ENCODE measurements around the gene RNPEP. TPM values are rescaled to one million over a fixed set of nuclear protein-coding genes. Genes with fewer than 3 reads are reported as not detected.
A peak's percentile ranks its signal among the peaks of the same experiment; 100 is the strongest.
"Not testable (repeated sequence)": the region's sequence is repeated elsewhere in the genome, so short reads cannot be mapped to it uniquely, and the experiment has no call there.

RNPEP gene, protein sequence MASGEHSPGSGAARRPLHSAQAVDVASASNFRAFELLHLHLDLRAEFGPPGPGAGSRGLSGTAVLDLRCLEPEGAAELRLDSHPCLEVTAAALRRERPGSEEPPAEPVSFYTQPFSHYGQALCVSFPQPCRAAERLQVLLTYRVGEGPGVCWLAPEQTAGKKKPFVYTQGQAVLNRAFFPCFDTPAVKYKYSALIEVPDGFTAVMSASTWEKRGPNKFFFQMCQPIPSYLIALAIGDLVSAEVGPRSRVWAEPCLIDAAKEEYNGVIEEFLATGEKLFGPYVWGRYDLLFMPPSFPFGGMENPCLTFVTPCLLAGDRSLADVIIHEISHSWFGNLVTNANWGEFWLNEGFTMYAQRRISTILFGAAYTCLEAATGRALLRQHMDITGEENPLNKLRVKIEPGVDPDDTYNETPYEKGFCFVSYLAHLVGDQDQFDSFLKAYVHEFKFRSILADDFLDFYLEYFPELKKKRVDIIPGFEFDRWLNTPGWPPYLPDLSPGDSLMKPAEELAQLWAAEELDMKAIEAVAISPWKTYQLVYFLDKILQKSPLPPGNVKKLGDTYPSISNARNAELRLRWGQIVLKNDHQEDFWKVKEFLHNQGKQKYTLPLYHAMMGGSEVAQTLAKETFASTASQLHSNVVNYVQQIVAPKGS
- total RNA-seq: 36.3 TPM

DNA sequence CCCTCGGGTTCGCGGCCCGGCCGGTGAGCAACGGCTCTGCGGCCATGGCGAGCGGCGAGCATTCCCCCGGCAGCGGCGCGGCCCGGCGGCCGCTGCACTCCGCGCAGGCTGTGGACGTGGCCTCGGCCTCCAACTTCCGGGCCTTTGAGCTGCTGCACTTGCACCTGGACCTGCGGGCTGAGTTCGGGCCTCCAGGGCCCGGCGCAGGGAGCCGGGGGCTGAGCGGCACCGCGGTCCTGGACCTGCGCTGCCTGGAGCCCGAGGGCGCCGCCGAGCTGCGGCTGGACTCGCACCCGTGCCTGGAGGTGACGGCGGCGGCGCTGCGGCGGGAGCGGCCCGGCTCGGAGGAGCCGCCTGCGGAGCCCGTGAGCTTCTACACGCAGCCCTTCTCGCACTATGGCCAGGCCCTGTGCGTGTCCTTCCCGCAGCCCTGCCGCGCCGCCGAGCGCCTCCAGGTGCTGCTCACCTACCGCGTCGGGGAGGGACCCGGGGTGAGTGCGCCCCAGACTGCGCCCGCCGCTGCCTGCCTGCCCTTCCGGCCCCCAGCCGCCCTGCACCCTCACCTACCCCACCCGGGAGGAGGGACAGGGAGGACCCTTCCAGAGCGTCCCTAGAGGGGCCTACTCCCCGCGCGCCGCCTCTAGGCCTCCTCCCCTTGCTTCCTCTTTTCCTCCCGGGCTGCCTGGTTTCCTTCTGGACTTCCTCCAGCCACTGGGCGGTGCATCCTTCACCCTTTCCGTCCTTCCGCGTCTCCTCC, at the start of gene RNPEP:
TSS of gene RNPEP (plus strand) at position 26 of the 757 bp plus-strand sequence. CDS start at position 45, 19 bp downstream.
- peak; percentile 92 for ATAC-seq
- peak; percentile 73 for DNase-seq (ENCODE audit: low spot score)

DNA sequence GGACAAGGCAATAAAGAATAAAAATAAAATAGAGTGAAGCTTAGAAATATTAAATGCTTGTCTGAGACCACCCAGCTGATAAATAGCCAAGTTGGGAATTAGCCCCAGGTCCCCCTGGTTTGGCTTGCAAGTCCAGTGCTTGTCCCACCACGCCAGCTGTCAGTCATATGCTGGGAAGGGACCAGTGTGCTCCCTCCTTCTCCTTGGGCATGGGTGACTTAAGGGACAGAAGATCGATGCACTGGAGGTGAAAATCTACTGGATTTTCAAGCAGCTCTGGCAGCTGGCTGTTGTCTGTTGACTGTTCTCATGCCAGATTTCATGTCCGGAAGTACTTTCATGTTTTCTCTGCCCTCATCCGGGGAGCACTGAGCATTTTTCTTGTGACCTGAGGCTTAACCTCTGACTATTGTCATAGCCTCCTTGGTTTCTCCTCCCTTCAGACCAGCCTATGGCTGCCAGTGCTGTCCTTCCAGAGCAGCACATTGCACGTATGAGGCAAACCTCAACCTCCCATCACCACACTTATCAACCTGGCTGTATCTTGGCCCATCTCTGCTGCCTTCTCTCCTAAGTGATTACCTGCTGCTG, 48.5 kb upstream of the RNPEP start:
- DNase-seq (ENCODE audit: low spot score) (no peak), ATAC-seq (no peak)

DNA sequence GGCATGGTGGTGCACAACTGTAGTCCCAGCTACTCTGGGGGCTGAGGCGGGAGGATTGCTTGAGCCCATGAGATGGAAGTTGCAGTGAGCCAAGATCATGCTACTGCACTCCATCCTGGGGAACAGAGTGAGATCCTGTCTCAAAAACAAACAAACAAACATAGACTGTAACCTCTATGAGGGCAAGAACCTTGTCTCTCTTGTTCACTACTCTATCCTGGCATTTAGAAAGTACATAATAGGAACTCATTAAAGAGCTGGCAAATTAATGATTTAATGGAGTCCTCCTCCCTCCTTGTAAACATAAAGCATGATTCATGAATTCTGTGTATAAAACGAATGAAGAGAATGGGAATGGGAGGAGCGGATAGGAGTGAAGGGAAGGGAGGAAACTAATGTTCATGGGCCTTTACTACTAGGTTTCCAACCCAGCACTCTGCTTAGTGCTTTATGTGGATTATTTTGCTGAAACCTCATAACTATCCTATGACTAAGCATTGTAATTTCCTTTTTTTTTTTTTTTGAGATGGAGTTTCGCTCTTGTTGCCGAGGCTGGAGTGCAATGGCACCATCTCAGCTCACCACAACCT, 44.7 kb upstream of the RNPEP start:
- DNase-seq (ENCODE audit: low spot score) (no peak), ATAC-seq (no peak)

DNA sequence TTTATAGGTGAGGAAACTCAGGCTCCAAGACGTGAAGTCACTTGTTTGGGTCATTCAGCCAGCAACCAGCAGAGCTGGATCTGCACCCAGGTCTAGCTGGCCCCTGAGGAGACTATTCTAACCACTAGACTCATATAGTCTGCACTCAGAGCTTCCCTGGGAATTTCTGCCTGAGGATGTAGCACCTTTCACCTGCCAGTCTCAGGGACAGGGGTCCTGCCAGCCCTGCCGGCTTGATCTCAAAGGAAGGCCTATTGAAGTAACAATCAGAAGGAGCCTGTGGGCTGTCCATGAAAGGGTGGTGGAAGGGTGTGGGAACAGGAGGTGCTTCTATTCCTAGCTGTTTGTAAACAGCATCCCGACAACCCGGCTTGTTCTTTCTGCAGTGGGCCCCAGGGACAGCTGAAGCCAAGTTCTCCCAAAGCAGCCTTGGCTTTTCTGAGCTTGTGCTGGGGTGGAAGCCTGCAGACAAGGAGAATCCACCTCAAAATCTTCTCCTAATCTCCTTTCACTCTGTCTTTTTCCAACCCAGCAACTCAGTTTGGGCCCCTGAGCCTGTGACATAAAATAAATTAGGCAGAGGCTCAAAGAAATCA, 43.9 kb upstream of the RNPEP start:
- ATAC-seq (no peak), DNase-seq (ENCODE audit: low spot score) (no peak)

DNA sequence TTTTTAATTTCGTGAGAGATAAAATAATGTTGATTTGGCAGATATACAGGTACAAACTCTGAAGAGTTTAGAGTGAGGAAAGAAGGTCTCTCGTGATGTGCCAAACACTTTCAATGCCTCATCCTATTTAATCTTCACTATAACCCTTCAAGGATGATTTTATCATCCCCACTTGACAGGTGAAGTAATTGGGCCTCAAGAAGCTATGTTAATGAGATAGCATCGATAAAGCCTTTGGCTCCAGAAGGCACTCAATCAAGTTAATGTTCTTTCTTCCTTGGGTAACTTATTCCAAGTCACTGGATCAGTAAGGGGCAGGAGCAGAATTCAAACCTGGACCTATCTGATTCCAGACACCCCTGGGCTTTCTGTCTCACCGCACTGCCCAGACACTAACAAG, 43.3 kb upstream of the RNPEP start:
- ATAC-seq (no peak), DNase-seq (ENCODE audit: low spot score) (no peak)

DNA sequence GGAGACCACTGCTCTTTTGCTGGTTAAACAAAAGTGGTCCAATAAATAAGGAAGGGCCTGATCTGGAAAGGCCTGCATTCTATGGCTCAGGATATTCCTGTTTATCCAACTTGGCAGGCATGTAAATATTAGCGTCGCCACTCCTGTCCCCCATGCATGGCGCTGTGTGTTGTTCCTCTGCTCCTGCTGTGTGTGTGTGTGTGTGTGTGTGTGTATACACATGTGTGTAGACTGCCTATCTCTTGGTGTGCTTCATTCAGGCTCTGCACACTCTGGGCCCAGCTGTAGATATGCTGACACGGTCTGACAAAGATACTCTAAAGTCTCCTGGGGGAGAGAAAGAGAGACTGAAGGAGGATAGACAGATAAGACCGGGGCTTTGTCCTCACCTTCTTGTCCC, 42.9 kb upstream of the RNPEP start:
- ATAC-seq: no peak
- no peak for DNase-seq (ENCODE audit: low spot score)

DNA sequence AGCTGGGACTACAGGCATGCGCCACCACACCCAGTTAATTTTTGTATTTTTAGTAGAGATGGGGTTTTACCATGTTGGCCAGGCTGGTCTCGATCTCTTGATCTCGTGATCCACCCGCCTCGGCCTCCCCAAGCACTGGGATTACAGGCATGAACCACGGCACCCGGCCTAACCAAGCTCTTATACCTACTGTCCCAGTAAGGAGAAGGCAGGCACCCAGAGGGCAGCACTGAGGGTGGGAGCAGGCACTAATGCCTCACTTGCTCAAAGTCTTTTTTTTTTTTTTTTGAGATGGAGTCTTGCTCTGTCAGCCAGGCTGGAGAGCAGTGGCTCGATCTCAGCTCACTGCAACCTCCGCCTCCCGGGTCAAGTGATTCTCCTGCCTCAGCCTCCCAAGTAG, 42.1 kb upstream of the RNPEP start:
- not testable (repeated sequence) for DNase-seq (ENCODE audit: low spot score); ATAC-seq

DNA sequence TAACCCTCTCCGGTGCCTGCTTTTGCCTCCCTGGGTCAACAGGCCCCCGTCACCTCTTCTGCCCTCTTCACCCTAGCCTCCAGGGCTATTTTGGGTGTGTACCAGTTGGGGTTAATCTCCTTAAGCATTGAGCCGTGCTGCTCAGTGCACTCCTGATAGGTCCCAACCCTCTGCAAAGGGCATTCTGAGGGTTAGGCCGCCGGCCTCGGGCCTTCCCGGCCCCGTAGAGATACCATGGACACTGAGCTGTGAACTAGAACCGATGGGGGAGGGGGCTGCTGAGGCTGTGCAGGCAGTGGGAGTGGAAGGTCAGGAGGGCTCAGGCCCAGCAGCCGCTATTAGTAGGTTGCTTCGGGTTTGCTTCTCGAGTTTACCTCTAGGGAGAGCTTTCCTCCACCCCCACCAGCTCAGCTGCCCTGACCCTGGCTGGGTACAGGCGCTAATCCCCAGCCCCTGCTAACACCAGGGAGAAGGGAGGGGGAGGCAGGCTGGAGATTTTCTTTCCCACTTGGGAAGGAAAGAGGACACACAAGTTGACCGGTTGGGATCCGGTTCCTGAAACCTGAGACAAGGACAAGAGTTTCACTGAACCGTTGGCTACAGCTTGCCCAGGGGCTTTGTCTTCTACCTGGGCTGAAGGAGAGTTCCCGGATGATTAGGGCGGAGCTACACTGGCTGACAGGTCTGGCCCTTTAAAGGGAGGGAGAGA, 40.9 kb upstream of the RNPEP start:
- ATAC-seq: no peak
- no peak for DNase-seq (ENCODE audit: low spot score)

DNA sequence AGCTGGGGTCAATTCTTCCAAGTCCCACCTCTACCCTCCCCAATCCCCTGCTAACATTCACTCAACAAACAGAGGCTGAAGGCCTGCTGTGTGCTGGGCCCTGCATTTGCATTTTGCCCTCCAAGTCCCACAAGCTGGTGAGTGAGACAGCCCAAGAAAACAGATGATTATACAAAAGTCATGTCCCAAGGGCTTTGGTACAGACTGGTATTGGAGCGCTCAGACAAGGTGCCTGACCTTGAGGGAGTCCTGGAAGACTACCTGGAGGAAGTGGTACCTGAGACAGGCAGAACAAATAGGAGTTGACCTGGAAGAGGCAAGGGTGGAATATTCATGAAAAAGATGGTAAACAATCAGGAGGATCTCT, 40.3 kb upstream of the RNPEP start:
- no peak for ATAC-seq
- no peak for DNase-seq (ENCODE audit: low spot score)

DNA sequence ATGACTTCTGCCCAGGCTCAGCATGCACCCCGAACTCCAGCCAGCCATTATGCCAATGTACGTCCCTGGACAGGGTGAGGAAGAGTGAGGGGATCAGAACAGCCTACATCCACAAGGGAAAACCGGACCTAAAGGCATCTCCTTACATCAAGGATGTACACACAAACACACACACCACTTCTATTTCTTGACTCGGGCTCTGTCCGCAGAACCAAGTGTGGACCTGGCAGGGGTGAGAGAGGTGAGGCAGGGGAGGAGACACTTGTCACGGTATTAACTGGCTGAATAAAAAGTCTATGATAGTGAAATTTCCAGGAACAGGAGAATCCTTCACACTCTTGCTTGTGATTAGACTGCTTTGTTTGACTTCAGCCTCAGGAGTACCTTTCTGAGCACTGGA, 38.4 kb upstream of the RNPEP start:
- DNase-seq (ENCODE audit: low spot score) (no peak), ATAC-seq (no peak)

DNA sequence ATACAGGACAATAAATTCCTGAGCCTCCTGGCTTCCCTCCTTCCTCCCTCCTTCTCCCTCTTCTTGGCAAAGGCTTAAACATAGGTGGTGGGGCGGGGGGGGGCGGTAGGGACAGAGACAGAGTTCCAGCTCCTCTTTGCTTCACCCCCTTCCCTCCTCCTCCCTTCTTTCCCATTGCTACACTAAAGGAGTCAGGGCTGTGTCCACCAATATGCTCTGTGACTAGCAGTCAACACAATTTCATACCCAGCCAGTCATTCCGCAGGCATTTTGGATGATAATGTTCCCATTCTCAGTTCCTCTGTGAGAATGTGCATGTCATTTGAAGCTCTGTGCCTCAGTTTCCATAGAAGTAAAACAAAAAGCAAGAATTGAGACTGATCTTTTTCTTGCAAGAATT, 37.8 kb upstream of the RNPEP start:
- ATAC-seq: no peak
- no peak for DNase-seq (ENCODE audit: low spot score)

DNA sequence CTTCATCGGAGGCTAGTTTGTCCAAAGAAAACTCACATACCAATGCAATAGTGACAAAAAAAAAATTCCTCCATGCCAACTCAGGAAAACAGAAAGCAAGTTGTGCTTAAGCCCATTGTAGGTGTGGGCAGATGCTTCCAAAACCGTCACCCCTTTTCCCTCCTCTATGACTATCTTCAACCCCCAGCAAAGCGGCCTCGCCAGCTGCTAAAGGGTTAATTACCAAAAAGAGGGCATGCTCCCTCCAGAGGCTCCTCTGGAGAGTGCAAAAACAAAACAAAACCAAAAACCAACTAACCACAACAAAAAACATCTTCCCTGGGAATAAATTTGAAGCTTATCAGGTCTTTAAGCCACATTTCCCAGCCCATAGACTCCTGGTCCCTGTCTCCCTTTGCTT, 37.3 kb upstream of the RNPEP start:
- no peak for DNase-seq (ENCODE audit: low spot score)
- ATAC-seq: no peak

DNA sequence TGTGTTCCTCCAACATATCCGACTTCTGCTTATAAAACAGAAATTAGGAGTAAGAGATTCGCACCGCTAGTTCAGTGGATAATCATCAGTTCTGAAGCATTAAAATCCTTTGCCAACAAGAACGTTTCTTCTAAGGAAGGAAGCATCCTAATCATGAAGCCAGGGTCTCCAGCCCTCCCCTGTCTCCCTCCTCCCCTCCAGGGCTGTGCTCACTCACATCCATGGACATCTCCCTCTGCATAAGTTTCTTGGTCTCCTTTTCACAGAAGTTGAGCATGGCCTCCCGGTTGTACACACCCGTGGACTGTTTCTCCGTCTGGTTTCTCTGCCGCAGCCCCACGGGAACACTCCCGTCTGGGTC, 36.6 kb upstream of the RNPEP start:
- ATAC-seq (no peak), DNase-seq (ENCODE audit: low spot score) (no peak)

DNA sequence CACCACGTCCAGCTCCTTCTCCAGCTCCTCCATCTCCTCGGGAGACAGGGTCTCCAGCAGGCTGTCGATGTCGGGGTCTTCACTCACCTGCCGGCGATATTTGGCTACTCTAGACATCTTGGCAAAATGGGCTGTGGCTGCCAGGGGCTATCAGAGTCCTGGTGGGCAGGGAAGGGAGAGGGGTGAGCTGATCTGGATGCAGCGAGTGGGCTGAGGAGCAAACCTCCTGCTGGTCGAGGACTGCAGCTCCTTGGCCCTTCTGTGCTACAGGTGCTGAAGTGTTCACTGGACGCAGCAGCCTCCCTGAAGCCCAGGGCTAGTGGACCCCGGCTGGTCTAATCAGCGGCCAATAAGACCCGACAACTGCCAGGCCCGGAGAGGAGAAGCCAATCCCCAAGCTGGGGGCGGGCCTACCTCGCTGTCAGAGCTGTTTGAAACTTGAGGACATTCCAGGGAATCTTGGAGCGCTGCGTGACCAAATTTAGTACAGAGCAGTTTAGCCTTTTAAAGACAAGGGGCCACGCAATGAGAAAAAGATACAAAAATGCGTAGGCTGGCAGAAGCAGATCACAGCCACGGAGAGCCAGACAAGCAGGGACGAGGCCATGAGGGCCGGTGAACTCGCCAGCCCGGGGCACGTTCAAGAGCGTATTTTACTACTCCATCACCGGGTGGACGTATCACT, 36.1 kb upstream of the RNPEP start, which contains the start of gene LMOD1:
TSS of gene LMOD1 (minus strand) at position 325 of the 685 bp plus-strand sequence. CDS start at position 117, 208 bp downstream.
- ATAC-seq (peak; percentile 80), DNase-seq (ENCODE audit: low spot score) (peak; percentile 52)

DNA sequence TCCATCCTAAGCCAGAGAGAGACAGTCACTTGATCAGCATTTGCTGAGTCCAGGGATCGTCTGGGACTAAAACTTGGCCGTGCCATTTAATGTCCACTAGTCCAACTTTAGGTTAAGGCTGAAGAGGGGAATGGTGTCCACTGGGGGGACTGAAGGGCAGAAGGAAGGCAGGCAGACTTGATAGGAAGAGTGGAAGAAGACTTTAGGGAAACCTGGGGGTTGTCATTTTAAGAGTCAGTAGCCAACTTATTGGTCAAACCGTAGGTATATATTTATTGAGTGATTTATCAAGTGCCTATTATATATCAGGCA, 34.8 kb upstream of the RNPEP start:
- DNase-seq (ENCODE audit: low spot score) (no peak), ATAC-seq (no peak)

DNA sequence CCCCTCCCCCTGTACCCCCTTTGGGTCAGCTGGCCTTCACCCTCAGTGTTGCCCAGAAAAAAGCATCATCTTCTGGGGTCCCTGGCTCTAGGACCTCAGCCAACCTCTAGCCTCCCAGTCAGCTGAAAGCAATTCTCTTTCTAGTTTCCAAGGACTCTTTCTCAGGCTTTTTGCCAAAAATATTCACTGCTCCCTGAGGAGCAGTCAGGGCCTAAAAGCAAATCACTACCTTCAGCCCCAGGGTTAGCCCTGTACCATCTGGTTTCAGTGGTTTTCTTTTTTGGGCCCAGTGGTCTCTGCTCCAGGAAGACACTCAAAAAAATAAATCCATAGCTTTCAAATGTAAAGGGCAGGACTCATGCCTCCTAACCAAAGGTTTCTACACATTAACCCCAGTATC, 33.0 kb upstream of the RNPEP start:
- DNase-seq (ENCODE audit: low spot score) (no peak), ATAC-seq (no peak)

DNA sequence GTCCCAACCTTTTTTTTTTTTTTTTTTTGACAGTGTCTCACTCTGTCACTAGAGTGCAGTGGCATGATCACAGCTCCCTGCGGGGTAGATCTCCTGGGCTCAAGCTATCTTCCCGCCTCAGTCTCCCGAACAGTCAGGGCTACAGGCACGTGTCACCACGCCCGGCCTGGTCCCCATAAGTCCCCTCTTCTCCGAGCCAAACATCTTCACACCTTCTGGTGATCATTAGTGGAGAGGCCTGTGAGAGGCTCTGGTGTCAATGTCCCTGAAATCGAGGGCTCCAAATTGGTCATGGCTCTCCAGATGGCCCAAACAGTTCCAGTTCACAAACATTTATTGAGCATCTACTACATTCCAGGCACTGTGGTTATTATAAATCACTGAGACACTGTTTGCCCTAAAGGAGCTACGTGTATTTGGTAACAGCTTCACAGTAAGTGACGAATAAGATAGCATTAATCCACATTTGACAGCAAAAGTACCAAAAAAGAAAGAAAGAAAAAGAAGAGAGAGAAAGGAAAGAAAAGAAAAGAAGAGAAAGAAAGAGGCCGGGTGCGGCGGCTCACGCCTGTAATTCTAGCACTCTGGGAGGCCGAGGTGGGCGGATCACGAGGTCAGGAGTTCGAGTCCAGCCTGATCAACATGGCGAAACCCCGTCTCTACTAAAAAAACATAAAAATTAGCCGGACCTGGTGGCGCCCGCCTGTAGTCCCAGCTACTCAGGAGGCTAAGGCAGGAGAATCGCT, 28.0 kb upstream of the RNPEP start:
- DNase-seq (ENCODE audit: low spot score): no peak
- no peak for ATAC-seq

DNA sequence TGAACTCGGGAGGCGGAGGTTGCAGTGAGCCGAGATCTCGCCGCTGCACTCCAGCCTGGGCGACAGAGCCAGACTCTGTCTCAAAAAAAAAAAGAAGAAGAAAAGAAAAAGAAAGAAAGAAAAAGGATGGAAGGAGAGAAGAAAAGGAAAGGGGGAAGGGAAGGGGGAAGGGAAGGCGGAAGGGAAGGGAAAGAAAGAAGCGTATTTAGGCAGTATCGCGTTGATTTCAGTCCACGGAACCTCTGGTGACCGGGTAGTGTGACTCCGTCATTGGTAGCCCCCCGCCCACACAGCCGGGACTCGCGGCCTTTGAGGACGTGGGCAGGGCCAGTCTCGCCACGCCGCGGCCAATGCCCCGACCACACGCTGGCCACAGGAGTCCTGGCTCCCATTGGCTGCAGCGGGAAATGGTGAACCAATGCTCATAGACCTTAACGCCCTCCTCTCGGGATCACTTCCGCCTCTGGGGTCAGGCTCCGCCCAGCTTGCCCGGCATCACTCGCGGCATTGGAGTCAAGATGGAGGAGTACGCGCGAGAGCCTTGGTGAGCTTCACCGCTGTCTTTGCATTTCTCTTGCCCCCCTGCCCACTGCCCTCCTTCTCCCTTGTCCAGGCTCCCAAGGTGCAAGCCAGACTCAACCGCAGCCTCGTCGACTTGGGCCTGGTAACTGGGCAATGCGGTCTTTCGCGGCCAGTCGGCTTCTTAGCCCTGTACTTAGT, 27.3 kb upstream of the RNPEP start, which contains the start of gene TIMM17A:
TSS of gene TIMM17A (plus strand) at position 495 of the 720 bp plus-strand sequence. CDS start at position 519, 24 bp downstream.
- peak; percentile 99 for ATAC-seq
- DNase-seq (ENCODE audit: low spot score): peak; percentile 97
